ENCODE data around the gene TFEB.

Gene TFEB

DNA sequence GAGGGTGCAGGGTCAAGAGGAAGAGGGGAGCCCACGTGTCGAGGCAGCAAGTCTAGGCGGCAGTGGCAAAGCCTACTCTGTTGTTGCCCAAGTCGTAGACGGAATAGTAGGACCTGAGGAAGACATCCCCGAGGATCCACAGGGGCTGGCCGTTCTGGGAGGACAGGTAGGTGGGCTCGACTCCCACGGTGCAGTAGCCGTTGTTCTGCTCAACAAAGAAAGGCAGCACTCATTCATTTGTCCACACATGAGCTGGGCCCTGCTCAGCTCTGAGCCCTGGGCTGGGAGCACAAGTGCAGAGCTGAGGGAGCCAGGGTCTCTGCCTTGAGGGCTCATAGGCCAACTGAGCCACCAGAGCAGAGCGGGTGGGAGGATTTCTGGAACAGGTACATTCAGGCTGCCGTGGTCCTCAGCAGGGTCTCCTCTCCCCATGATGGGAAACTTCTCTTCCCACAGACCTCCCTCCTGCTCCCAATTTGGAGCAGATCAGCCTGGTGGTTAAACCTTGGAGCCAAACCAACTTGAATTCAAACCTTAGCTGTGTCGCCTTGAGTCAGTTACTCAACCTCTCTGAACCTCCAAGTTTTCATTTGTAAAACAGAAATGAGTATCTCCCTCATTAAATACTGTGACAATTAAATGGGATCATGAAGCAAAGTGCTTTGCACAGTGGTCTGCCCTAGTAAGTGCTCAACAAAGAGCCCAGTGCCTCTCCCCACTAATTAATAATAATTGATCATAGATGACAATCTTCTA is 1.6 kb upstream of the TFEB start:
- no peak for DNase-seq (ENCODE audit: low spot score)

DNA sequence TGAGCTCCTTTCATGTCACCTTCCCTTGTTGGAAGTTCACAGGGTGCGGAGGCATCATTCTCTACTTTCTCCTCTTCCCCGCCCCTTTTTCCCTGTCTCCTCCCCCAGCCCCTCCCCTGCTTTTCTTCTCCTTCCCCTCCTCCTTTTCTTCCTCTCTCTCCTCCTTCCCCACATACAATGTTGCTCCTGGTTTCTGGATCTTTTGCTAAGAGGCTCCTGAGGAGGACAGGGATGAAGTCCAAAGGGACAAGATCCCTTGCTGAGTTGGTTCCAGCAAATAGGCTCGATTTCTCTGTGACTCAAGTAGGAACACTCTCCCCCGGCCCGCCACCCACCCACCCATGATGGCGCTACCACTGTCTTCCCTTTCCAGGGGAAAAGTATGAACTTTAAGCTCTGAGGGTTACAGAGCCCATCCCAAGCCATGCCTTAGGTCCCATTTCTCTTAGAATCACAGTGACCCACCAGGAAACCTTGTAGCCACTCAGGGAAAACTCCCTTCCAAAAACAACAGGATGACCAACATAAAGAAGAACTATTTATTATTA is 852 bp upstream of the TFEB start:
- DNase-seq (ENCODE audit: low spot score): no peak

DNA sequence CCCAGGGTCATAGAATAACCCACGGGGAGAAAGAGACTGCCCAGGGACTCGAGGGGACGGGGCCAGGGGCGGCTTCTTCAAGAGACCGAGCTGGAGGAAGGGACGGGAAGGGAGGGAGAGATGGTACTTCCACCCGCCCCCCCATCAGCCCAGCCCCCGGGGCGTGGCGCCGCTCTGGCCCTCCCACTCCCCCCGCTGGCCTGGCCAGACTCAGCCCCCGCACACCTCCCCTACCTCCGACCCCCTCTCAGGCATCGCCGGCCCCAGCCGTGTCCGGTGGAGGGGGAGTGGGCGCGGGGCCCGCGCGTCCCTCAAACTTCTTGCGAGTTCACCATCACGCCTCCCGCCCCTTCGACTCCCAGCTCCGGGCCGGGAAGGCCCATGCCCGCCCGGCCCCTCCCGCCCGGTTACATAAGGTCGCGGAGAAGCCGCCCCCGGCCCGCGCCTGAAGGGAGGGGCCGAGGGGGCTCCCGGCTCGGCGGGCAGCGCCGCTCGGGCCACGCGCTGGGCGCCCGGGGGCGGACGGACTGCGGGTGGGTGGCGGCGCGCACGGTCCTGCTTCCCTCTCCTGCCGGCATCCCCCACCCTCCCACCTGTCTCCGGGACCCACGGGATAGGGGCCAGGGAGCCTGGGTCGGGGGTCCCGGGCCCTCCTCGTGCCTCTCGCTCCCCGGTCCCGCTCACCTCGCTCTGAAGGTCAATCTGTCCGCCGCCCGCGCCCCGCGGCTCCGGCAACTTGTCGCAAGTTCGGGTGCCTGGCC is 562 bp downstream of the TFEB start:
- DNase-seq (ENCODE audit: low spot score): peak; percentile 78

DNA sequence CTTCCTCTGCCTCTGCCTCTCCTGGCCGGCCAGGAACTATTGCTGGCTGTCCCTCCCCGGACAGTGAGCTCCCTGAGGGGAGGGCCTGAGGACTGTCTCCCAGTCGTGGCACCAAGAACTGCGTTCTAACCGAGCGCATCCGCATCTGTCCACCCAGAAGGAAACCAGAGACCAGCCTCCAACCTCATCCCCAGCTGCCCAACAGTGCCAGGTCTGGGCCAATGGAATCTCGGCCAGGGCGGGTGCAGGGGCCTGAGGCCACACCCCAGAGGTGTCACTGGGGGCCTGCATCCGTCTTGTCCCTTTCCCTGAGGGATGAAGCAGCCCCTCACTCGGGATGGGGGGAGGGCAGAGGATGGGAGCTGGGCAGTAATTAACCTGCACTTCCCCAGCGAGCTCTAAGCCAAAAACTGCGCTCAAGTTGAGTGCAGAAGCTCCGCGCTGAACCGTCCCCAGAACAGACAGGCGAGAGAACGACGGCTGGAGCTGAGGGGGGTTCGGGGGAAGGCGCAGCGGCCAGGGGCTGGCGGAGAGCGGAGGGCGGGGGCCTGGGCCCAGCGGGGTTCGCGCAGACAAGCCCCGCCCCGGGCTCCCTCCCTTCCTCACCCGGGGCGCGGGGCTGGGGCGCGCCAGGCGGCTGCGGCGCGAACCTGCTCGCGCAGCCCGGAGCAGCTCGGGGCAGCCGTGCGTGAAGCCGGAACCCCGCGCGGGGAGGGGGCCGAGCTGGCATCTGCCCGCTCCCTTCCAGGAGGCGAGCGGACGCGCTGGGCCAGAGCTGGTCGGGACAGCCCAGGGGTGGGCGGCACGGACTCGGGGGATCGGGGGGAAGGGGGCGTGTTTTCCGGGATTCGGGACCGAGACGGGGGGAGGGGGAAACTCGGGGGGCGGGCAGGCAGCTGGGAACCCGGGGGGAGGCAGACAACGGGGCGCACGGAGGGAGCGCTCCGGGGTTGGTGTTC is 1.4 kb downstream of the TFEB start:
- peak; percentile 66 for DNase-seq (ENCODE audit: low spot score)

DNA sequence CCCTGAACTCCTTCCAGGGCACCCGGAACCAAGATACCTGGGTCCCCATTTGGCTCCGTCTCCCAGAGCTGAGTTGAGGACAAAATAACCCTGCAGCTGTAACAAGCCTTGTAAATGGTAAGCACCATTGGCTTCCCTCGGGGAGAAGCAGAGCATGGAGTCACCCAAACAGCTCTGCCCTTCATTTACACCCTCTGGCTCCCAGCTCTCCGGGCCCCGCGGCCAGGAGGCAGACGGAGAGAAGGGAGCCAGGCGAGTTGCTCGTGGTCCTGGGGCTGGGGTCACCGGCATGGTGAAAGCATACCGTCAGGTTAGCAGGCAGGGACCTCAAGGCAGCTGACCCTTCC is 2.1 kb downstream of the TFEB start:
- DNase-seq (ENCODE audit: low spot score): no peak

DNA sequence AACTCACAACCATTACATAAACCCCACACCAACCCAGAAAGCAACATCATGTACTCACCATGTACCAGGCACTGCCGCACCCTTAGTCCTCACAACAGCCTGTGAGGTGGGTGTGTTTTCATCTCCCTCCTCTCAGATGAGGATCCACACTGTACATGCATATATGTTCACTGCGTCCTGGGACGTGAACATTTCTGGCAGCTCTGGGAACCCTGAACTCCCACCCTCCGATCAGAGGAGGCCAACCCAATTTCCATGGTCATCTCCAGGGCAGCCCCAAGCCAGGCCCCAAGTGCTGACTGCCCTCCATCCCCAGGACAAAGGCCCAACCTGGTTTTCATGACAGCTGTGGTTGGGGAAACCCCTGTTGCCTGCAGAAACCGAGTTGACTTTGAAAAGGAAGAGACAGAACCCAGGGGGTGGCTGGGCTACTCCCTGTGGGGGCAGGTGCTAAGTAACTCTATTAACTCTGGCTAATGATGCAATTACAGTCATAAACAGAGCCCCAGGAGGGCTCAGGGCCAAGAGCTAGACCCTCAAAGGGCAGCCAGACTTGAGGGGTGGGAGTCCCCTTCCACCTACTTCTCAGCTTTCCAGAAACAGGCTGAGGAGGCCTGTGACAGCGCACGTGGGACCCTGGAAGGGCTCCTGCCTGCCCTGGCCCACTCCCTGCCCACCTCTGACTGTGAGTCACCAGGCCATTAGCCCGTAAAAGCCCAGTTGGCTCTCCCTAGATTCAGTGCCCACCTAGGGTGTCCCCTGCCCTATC is 2.6 kb downstream of the TFEB start:
- DNase-seq (ENCODE audit: low spot score): no peak

DNA sequence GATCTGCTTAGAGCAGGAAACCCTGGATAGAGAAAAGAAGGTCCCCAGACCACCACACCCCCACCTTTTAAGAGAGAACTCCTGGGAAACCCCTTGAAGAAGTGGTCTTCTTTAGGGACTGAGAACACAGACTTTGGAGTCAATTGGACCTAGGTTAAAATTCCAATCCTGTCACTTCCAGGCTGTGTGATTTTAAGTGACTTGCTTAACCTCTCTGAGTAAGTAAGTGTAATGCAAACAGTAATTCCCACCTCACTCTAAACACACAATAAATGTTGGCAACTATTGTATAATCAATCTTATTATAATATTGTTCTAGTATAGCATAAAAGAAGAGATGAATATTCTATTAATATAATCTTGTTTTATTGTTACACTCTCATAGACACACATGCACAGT is 3.3 kb downstream of the TFEB start:
- DNase-seq (ENCODE audit: low spot score): no peak

DNA sequence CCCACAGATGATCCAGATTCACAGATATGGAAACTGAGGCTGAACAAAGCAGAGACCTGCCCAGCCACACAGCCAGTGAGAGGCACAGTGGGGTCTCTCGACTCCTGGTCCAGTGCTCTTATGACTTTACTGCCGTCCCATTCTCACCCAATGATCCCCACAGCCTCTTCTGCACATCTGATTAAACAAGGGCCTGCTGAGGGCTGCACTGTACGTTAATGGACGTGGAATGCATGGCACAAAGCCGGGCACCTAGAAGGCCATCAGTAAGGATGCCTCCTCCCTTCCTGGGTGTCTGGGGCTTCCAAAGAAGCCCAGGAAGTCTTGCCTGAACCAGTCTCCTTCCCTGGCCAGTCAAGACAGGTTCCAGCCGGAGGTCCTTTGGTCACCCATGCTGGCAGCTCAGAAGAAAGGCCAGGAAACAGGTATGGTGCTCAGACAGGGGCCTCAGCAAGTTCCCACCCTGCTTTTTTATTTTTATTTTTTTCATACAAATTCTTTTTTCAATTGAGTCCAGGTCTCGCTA is 3.8 kb downstream of the TFEB start:
- DNase-seq (ENCODE audit: low spot score): no peak

DNA sequence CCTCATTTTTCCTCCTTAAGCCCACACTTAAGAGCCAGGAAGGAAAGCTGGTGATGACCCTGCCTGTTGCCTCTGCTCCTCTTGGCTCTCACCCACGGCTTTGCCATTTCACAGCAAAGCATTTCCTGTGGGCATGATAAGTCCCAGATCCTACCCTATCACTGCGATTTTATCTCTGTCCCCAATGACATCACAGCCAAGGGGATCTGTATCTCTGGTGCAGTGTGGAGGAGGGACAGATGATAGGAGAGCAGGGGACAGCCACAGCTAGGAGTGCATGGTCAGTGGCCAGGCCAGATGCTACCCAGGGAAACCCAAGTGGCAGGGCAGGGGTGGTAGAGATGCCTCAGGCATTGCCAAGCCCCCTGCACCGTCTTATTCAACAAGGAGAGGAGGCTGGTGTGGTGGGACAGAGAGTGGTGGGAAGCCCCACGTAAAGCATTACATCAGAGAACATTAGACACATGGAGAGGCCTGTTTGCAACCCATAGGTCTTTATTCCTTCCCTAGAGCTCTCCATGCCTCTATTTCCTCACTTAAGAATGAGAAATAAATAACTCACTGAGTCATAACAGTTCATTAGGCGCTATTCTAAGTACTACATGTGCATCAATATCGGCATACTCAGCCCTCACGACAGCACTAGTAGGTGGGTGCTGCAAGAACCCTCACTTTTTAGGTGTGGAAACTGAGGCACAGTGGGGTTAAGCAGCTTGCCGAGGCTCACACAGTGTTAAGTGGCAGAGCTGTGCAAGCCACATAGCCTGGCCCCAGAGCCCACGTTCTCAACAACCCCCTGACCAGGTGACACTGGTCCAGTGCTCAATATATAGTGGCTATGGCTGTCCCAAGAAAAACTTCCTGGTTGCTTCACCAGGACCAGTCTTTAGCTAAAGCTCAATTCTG is 4.6 kb downstream of the TFEB start:
- DNase-seq (ENCODE audit: low spot score): no peak

DNA sequence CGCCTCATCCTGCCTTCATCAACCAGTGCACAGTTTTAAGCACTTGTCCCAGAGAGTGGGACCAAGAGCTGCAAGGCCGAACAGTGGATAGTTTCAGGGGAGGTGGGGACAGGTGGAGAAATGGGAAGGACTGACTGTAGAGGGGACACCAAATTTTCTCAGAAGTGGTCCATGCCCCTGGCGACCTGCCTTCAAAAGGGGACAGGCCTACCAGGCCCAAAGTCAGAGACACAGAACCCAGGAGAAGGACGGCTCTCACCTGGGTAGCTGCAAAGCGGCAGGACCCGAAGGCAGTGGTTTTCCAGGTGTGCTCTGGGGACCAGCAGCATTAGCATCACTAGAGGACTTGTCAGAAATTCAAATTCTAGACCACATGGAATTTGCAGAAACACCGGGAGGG is 5.8 kb downstream of the TFEB start:
- no peak for DNase-seq (ENCODE audit: low spot score)

DNA sequence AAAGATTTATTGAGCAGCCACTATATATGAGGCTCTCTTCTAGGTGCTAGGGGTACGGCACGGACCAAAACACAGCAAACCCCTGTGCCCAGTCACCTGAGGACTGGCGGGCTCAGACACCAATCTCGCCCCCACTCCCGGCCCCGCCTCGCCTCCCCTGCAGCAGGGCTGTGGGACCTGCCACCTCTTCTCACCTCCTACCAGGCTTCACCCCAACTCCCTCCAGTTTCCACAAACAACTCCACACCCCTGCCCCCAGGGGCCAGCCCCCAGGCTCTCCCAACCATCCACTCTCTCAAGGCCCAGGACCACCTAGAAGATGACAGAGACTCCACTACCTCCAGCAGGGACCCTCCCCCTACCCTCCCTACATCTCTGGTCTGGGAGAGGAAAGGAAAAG is 6.5 kb downstream of the TFEB start:
- no peak for DNase-seq (ENCODE audit: low spot score)

DNA sequence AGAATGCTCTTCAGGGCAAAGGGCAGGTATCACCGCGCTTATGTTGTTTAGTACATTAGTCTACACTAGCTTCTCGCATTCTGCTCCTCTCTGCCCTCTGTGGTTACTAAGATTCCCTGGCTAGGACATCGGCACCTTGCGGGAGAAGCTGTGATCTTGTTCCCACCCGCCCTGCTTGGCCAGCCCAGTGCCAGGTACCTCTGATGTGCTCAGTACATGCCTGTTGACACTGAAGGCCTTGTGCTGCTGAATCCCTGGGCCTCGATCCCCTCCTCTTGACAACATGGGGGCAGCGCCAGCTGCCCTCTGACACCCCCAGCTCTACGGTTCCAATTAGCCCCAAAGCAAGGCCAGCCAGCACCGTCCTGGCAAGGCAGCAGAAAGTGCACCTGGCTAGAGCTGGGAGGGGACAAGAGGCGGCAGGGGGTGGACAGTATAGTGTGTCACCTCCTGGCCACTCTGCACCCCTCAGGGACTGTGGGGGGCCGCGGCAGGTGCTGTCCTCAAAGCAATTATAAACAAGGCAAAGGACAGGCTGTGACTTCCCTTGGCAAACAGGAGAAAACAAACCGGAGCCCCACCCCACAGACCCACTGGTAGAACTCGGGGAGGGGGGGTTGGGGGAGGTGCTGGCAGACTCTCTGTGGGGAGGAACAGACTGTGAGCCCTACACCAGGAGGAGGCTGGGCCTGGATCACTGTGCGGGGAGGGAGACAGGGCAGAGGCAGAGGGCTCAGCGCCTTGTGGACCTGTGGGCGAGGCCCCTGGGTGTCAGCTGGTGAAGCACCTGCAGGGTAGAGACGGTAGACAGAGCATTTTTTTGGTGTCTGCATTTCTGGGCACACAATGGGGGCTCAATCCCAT is 7.1 kb downstream of the TFEB start:
- no peak for DNase-seq (ENCODE audit: low spot score)

DNA sequence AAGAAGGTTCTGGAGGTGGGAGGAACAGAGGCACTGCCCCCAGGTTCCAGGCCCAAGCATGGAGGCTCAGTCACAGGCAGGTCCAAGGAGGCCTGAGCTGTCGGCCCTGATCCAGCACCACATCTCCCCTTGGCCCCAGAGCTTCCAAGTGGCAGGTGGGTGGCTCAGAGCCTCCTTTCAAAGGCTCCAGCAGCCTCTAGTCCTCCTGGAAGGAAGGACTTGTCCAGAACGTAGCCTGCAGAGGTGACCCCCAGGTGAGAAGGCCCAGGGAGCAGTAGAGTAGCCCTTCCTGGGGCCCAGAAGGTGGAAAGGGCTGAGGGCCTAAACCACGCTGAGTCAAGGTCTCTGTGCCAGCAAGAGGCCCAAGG is 7.7 kb downstream of the TFEB start:
- no peak for DNase-seq (ENCODE audit: low spot score)

DNA sequence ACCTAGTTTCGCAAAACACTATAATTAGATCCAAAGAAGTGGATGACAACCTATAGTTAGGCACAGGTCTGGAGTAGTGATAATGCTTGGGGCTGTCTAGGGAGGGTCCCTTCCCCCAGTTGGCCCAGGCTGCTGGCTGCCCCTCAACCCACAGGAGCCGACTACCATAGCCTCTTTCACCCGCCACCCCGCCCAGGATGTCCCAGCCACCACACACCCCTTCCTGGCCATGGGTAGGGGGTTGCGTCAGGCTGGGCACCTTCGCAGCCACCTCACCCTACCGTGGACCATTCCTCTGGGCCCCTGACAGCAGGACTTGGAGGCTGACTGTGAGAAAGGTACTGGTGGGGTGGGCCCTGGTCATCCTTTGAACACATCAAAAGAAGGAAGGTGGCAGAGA is 8.5 kb downstream of the TFEB start:
- no peak for DNase-seq (ENCODE audit: low spot score)

DNA sequence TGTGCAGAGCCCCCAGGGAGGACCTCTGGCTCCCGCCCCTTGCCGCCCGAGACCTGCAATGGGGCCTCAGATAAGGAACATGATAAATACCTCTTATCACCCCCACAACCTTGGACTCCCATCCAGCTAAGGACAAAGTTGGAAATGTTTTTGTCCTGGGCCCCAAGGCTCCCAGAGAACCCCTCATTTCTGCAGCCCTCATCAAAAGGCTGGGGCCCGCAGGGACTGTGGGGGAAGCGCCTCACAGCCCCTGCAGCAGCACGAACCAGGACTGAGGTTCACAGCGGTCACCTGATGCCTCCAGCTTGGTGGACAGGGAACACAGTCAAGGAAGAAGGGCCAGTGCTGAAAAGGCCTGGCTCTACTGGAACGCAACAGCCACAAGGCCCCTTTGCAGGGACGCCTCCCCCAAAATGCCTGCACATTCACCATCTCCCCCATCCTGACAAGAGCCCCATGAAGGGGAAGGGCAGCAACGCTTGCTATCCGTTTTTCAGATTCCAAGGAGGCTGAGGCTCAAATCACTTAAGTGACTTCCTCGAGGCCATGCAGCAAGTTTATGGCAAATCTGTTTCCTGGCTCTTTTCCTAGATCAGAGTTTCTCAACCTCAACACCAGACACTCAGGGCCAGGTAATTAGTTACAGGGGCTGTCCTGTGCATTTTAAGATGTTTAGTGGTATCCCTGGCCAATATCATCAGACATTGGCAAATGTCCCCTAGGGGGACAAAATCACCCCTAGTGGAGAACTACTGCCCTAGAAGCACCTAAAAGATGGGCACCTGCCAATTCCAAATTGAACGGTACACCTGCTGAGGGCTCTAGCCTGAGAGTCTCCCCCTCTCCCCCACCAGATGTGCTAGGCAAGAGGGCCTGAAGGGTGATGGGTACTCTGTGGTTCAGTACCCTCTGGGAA is 10.6 kb downstream of the TFEB start:
- DNase-seq (ENCODE audit: low spot score): no peak

DNA sequence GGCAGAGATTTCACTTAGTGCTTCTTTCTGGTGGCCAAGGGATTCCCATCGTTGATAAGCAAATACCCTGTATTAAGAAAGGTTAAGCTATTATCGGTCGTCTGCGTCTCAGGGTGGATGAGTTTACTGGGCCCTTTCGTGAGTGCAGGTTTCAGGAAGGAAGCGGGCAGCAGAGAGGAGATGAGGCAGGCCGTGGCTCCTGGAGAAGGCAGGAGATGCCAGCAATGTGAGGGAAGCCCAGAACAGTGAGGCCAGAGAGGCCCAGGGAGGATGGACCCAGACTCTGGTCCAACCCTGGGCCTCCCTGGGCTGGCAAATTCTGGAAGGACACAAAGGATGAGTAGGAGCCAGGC is 11.2 kb downstream of the TFEB start:
- DNase-seq (ENCODE audit: low spot score): no peak

DNA sequence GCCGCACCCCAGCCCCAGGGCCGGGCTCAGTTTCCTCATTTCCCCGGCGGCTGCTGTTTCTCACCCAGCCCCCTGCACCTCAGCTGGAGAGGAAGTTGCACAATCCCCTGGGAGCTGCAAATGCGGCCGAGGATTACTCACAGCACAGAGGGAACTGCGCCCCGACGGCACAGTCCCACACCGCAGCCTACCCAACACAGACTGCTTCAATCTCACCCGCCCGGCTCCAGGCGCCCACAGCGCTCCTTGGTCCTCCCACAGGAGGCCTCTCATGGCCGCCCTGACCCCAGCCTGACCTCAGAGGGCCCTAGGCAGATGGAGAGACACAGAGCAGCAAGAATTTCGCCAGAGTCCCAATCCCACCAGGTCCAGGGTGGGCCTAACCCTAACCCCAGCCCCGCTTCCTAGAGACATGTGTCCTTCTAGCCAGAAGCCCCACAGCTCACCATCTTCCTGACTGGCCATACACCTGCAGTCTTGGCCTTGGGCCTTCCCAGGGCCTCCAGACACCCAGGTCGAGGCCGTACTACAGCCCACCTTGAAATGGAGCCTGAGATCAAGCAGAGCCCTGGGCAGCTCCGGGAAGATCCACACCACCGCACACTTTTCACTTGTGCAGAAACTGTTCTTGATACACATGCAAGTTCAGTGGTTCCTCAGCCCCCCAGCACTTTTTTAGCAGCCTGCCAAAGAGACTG is 11.7 kb downstream of the TFEB start:
- DNase-seq (ENCODE audit: low spot score): peak; percentile 89

Data from HuH-7 (cell line).